Neural progenitor cell (in vitro differentiated cells): ENCODE results near the gene FKBP5.

Experiments
- CTCF ChIP-seq: fragments of 200-600 bp; sonication (generic); IDR thresholded peaks from 2 replicates; pipeline ENCODE4 v1.5.1; 2017; ENCODE audit warnings: antibody characterized with exemption, mild to moderate bottlenecking
- EZH2 ChIP-seq: fragments of 200-600 bp; sonication (generic); IDR thresholded peaks from 2 replicates; pipeline ENCODE4 v1.6.1; 2017; ENCODE audit warnings: antibody characterized with exemption, mild to moderate bottlenecking, moderate library complexity

GRCh38 chr6:35622283-35622682, 66.4 kb downstream of the FKBP5 start:
- TF ChIP-seq EZH2, result no peak
- TF ChIP-seq CTCF, result no peak
